AG10803 (cell line): Measurements from ENCODE around the gene LEF1.

Experiments
- DNase-seq: peaks from one replicate; pipeline ENCODE4 v3.0.0; 2010; ENCODE audit warnings: low read depth
- H3K4me3 ChIP-seq: 2 replicates; pipeline ENCODE4 v1.5.1; 2011; ENCODE audit warnings: mild to moderate bottlenecking, low read length, control low read depth
- CTCF ChIP-seq: conservative IDR thresholded peaks from 2 replicates; pipeline ENCODE4 v1.5.1; 2011; ENCODE audit warnings: mild to moderate bottlenecking, low read length, control low read depth, inconsistent platforms

LEF1 gene

GRCh38 chr4:108106186-108106585 lies 62.5 kb downstream of the LEF1 start:
- H3K4me3 ChIP-seq: no peak overlapping the region
- DNase-seq: no peak
- no peak for TF ChIP-seq CTCF

- no peak for TF ChIP-seq CTCF
- DNase-seq: no peak
- no peak overlapping the region for H3K4me3 ChIP-seq
Observed at GRCh38 chr4:108103099-108103862, 65.5 kb downstream of the LEF1 start.

GRCh38 chr4:108100827-108101226 lies 67.9 kb downstream of the LEF1 start:
- H3K4me3 ChIP-seq: no peak overlapping the region
- TF ChIP-seq CTCF: no peak
- no peak for DNase-seq

GRCh38 chr4:108099838-108100237 lies 68.9 kb downstream of the LEF1 start:
- TF ChIP-seq CTCF: no peak
- no peak for DNase-seq
- H3K4me3 ChIP-seq: no peak overlapping the region

- DNase-seq: no peak
- TF ChIP-seq CTCF: no peak
- H3K4me3 ChIP-seq: no peak overlapping the region
Observed at GRCh38 chr4:108097990-108098553, 70.7 kb downstream of the LEF1 start.

- TF ChIP-seq CTCF: no peak
- H3K4me3 ChIP-seq: no peak overlapping the region
- no peak for DNase-seq
Observed at GRCh38 chr4:108094923-108095482, 73.7 kb downstream of the LEF1 start.

GRCh38 chr4:108094131-108094530 lies 74.6 kb downstream of the LEF1 start:
- H3K4me3 ChIP-seq: no peak overlapping the region
- TF ChIP-seq CTCF: no peak

More at GRCh38 chr4:108094131-108094530, 74.6 kb downstream of the LEF1 start:
- no peak for DNase-seq
